ENCODE data around the gene TMEM40.

TMEM40 gene

DNA sequence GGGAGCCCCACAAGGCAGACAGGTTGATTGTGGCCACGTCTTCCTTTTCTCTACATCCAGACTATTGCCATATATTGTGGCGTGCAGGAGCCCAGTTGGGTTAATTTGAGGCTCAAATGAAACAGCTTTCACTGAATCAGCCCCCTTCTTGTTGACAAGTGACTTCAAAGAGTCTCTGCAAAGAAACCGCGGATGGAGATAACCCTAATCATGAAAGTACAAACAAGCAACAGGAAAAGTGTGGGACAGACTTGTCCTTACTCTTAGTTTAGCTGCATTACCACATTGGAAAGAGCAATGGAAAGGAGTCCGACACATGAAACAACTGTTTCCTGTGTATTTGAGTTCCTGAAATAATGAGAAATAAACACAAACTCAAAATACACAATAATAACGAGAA is 3.3 kb downstream of the TMEM40 start:
- no peak overlapping the region for H4K8ac ChIP-seq (ENCODE audit: low read depth, low read length)
- no peaks in the 10 kb centered on the region for H3K9me3 ChIP-seq (replicated peaks in 1 of 2; ENCODE audit: control insufficient read depth in 2 of 2, insufficient read depth in 1 of 2, low read depth in 1 of 2, low read length in 2 of 2)
- H2AFZ ChIP-seq (ENCODE audit: low read length), result no peak overlapping the region
- H2BK120ac ChIP-seq (ENCODE audit: low read depth, low read length), result no peak overlapping the region
- H3K23ac ChIP-seq (ENCODE audit: low read depth, low read length, poor library complexity), result no peak overlapping the region
- no peak overlapping the region for H2AK5ac ChIP-seq (ENCODE audit: low read depth, low read length)
- no peak overlapping the region for H3K14ac ChIP-seq (ENCODE audit: low read length)
- no peak overlapping the region for H3K18ac ChIP-seq (ENCODE audit: low read length)
- 100% methylated on average over 1 of the region's 6 CpGs; no CpG with 5 or more reads in 1 of the 2 donors for WGBS, 2 donors (ENCODE audit: extremely low coverage in 2 of 2, insufficient read length in 2 of 2, insufficient replicate concordance in 1 of 2)
- H3K4me3 ChIP-seq (ENCODE audit: low read length in 2 of 2), result no peak overlapping the region
- H3K36me3 ChIP-seq (replicated peaks in 1 of 2; ENCODE audit: control insufficient read depth in 2 of 2, insufficient read depth in 2 of 2, low read length in 2 of 2), result no peaks in the 10 kb centered on the region
- no peak overlapping the region for H3K4me2 ChIP-seq (ENCODE audit: insufficient read depth, low read length, poor library complexity, severe bottlenecking)
- H4K91ac ChIP-seq (ENCODE audit: low read depth, low read length, poor library complexity), result no peak overlapping the region
- H2BK5ac ChIP-seq (ENCODE audit: low read length), result no peak overlapping the region
- peaks cover 0 to 6% (median 0%) of the 10 kb centered on the region in 3 experiments for H3K27me3 ChIP-seq (ENCODE audit: control insufficient read depth in 3 of 3, insufficient read depth in 3 of 3, low read depth in 1 of 3, low read length in 3 of 3)
- no peaks in the 10 kb centered on the region for H3K79me1 ChIP-seq (ENCODE audit: low read depth, low read length)
- H2BK12ac ChIP-seq (ENCODE audit: low read length), result no peak overlapping the region
- H3K4ac ChIP-seq (ENCODE audit: low read length), result no peak overlapping the region
- H2BK15ac ChIP-seq (ENCODE audit: low read length), result no peak overlapping the region
- DNase-seq (ENCODE audit: low spot score), result no peak
- H3K27ac ChIP-seq (replicated peaks; ENCODE audit: low read length), result no peak overlapping the region
- no peaks in the 10 kb centered on the region for H3K4me1 ChIP-seq (ENCODE audit: control insufficient read depth in 2 of 2, insufficient read depth in 1 of 2, low read depth in 1 of 2, low read length in 2 of 2)
- H3K9ac ChIP-seq (ENCODE audit: low read depth, low read length, poor library complexity), result no peak overlapping the region

DNA sequence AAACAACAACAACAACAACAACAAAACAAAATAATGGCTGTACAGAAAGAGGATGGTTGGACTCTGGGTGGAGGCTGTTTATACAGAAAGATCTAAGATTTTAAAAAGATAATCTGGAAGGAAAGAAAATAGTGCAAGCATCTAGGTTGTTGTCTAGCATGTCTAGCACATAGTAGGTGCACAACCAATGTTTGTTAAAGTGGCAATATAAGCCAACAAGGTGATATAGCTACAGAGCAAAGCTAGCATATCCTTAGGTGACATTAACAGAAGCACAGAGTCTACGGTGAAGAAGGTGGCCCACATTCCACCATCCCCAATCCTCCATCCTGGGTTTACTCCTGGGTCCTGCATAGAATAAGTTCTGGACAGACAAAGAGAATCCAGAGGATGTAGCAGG is 4.7 kb downstream of the TMEM40 start:
- H4K91ac ChIP-seq (ENCODE audit: low read depth, low read length, poor library complexity), result no peak overlapping the region
- H3K4ac ChIP-seq (ENCODE audit: low read length), result no peak overlapping the region
- H3K4me3 ChIP-seq (ENCODE audit: low read length in 2 of 2), result no peak overlapping the region
- H3K36me3 ChIP-seq (replicated peaks in 1 of 2; ENCODE audit: control insufficient read depth in 2 of 2, insufficient read depth in 2 of 2, low read length in 2 of 2), result no peaks in the 10 kb centered on the region
- no peak overlapping the region for H2AK5ac ChIP-seq (ENCODE audit: low read depth, low read length)
- no peak overlapping the region for H3K4me2 ChIP-seq (ENCODE audit: insufficient read depth, low read length, poor library complexity, severe bottlenecking)
- peaks cover 0 to 3% of the 10 kb centered on the region in 2 donors for H3K9me3 ChIP-seq (replicated peaks in 1 of 2; ENCODE audit: control insufficient read depth in 2 of 2, insufficient read depth in 1 of 2, low read depth in 1 of 2, low read length in 2 of 2)
- H3K4me1 ChIP-seq (ENCODE audit: control insufficient read depth in 2 of 2, insufficient read depth in 1 of 2, low read depth in 1 of 2, low read length in 2 of 2), result no peaks in the 10 kb centered on the region
- no peak overlapping the region for H4K8ac ChIP-seq (ENCODE audit: low read depth, low read length)
- H3K18ac ChIP-seq (ENCODE audit: low read length), result no peak overlapping the region
- H3K79me1 ChIP-seq (ENCODE audit: low read depth, low read length), result no peaks in the 10 kb centered on the region
- no peak overlapping the region for H2BK5ac ChIP-seq (ENCODE audit: low read length)
- no peak overlapping the region for H3K27ac ChIP-seq (replicated peaks; ENCODE audit: low read length)
- H3K27me3 ChIP-seq (ENCODE audit: control insufficient read depth in 3 of 3, insufficient read depth in 3 of 3, low read depth in 1 of 3, low read length in 3 of 3), result no peaks in the 10 kb centered on the region
- no peak overlapping the region for H3K23ac ChIP-seq (ENCODE audit: low read depth, low read length, poor library complexity)
- H2BK12ac ChIP-seq (ENCODE audit: low read length), result no peak overlapping the region
- no peak overlapping the region for H2BK15ac ChIP-seq (ENCODE audit: low read length)
- no peak overlapping the region for H3K9ac ChIP-seq (ENCODE audit: low read depth, low read length, poor library complexity)
- no CpG with 5 or more reads among the region's 1 CpG for WGBS, 2 donors (ENCODE audit: extremely low coverage in 2 of 2, insufficient read length in 2 of 2, insufficient replicate concordance in 1 of 2)
- DNase-seq (ENCODE audit: low spot score), result no peak
- H2BK120ac ChIP-seq (ENCODE audit: low read depth, low read length), result no peak overlapping the region
- no peak overlapping the region for H2AFZ ChIP-seq (ENCODE audit: low read length)
- no peak overlapping the region for H3K14ac ChIP-seq (ENCODE audit: low read length)

DNA sequence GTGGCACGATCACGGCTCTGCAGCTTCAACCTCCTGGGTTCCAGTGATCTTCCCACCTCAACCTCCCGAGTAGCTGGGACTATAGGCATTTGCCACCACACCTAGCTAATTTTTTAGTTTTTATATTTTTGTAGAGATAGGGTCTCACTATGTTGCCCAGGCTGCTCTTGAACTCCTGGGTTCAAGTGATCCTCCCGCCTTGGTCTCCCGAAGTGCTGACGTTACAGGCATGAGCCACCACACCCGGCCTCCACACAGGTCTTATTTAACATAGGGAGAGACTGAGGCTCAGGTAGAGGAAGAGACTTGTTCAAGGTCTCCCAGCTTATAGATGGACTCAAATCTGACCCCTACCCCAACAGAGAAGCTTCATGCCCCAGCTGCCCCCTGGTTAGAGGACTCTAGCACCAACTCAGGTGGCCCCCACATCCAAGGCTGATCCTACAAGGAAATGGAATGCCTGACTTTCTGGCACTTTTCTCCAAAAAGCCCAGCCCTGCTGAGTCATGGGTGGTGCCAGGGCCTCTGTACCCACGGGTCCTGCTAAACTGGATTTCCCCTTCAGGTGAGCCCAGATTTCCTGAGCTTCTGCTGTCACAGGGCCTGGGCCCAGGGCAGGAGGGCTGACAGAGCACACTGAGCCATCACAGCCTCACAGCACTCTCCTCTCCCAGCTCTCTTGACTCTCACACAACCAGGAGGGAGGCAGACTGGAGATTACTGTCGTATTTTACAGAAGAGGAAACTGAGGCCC is 5.6 kb downstream of the TMEM40 start:
- H4K91ac ChIP-seq (ENCODE audit: low read depth, low read length, poor library complexity), result no peak overlapping the region
- H3K27ac ChIP-seq (replicated peaks; ENCODE audit: low read length), result no peak overlapping the region
- H2BK120ac ChIP-seq (ENCODE audit: low read depth, low read length), result no peak overlapping the region
- H3K23ac ChIP-seq (ENCODE audit: low read depth, low read length, poor library complexity), result no peak overlapping the region
- peaks cover 0 to 3% of the 10 kb centered on the region in 2 donors for H3K9me3 ChIP-seq (replicated peaks in 1 of 2; ENCODE audit: control insufficient read depth in 2 of 2, insufficient read depth in 1 of 2, low read depth in 1 of 2, low read length in 2 of 2)
- no peaks in the 10 kb centered on the region for H3K4me1 ChIP-seq (ENCODE audit: control insufficient read depth in 2 of 2, insufficient read depth in 1 of 2, low read depth in 1 of 2, low read length in 2 of 2)
- H3K27me3 ChIP-seq (ENCODE audit: control insufficient read depth in 3 of 3, insufficient read depth in 3 of 3, low read depth in 1 of 3, low read length in 3 of 3), result no peaks in the 10 kb centered on the region
- no peak overlapping the region for H2AFZ ChIP-seq (ENCODE audit: low read length)
- H3K18ac ChIP-seq (ENCODE audit: low read length), result no peak overlapping the region
- H3K14ac ChIP-seq (ENCODE audit: low read length), result no peak overlapping the region
- H2BK5ac ChIP-seq (ENCODE audit: low read length), result no peak overlapping the region
- no peak overlapping the region for H3K9ac ChIP-seq (ENCODE audit: low read depth, low read length, poor library complexity)
- DNase-seq (ENCODE audit: low spot score), result no peak
- H4K8ac ChIP-seq (ENCODE audit: low read depth, low read length), result no peak overlapping the region
- no CpG with 5 or more reads among the region's 9 CpGs for WGBS, 2 donors (ENCODE audit: extremely low coverage in 2 of 2, insufficient read length in 2 of 2, insufficient replicate concordance in 1 of 2)
- no peak overlapping the region for H2BK12ac ChIP-seq (ENCODE audit: low read length)
- no peaks in the 10 kb centered on the region for H3K36me3 ChIP-seq (replicated peaks in 1 of 2; ENCODE audit: control insufficient read depth in 2 of 2, insufficient read depth in 2 of 2, low read length in 2 of 2)
- no peak overlapping the region for H2BK15ac ChIP-seq (ENCODE audit: low read length)
- no peak overlapping the region for H3K4me2 ChIP-seq (ENCODE audit: insufficient read depth, low read length, poor library complexity, severe bottlenecking)
- no peak overlapping the region for H3K4ac ChIP-seq (ENCODE audit: low read length)
- no peak overlapping the region for H3K4me3 ChIP-seq (ENCODE audit: low read length in 2 of 2)
- H2AK5ac ChIP-seq (ENCODE audit: low read depth, low read length), result no peak overlapping the region
- H3K79me1 ChIP-seq (ENCODE audit: low read depth, low read length), result no peaks in the 10 kb centered on the region

DNA sequence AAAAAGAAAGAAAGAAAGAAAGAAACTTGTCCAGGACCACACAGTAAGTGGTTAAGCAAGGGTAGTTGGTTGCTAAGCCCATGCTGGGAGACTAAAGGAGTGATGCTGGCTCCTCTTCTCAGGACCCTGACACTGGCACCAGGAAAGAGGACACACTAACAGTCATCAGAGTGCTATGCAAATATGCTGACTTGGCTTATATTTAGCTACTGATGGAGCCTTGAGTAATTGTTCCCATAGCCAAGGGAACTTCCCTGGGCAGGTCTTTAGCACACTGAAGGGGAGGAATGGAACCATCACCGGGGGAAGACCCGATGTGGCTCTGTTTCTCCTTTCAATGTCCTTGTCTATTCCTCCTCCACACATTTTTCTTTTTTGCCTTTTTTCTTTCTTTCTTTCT is 6.2 kb downstream of the TMEM40 start:
- H3K4me2 ChIP-seq (ENCODE audit: insufficient read depth, low read length, poor library complexity, severe bottlenecking), result no peak overlapping the region
- no peak overlapping the region for H4K8ac ChIP-seq (ENCODE audit: low read depth, low read length)
- WGBS, 2 donors (ENCODE audit: extremely low coverage in 2 of 2, insufficient read length in 2 of 2, insufficient replicate concordance in 1 of 2), result no CpG with 5 or more reads among the region's 2 CpGs

More for the DNA sequence above, 6.2 kb downstream of the TMEM40 start:
- H3K4me1 ChIP-seq (ENCODE audit: control insufficient read depth in 2 of 2, insufficient read depth in 1 of 2, low read depth in 1 of 2, low read length in 2 of 2), result no peaks in the 10 kb centered on the region
- no peak overlapping the region for H3K27ac ChIP-seq (replicated peaks; ENCODE audit: low read length)
- DNase-seq (ENCODE audit: low spot score), result no peak
- no peaks in the 10 kb centered on the region for H3K36me3 ChIP-seq (replicated peaks in 1 of 2; ENCODE audit: control insufficient read depth in 2 of 2, insufficient read depth in 2 of 2, low read length in 2 of 2)
- H2BK5ac ChIP-seq (ENCODE audit: low read length), result no peak overlapping the region
- no peak overlapping the region for H3K4ac ChIP-seq (ENCODE audit: low read length)
- no peak overlapping the region for H2BK15ac ChIP-seq (ENCODE audit: low read length)
- no peak overlapping the region for H3K14ac ChIP-seq (ENCODE audit: low read length)
- H3K4me3 ChIP-seq (ENCODE audit: low read length in 2 of 2), result no peak overlapping the region
- no peak overlapping the region for H2BK120ac ChIP-seq (ENCODE audit: low read depth, low read length)
- no peak overlapping the region for H2AFZ ChIP-seq (ENCODE audit: low read length)
- peaks cover 0 to 3% of the 10 kb centered on the region in 2 donors for H3K9me3 ChIP-seq (replicated peaks in 1 of 2; ENCODE audit: control insufficient read depth in 2 of 2, insufficient read depth in 1 of 2, low read depth in 1 of 2, low read length in 2 of 2)
- H3K27me3 ChIP-seq (ENCODE audit: control insufficient read depth in 3 of 3, insufficient read depth in 3 of 3, low read depth in 1 of 3, low read length in 3 of 3), result peaks cover 0 to 5% (median 0%) of the 10 kb centered on the region in 3 experiments
- H3K9ac ChIP-seq (ENCODE audit: low read depth, low read length, poor library complexity), result no peak overlapping the region
- H3K79me1 ChIP-seq (ENCODE audit: low read depth, low read length), result no peaks in the 10 kb centered on the region
- H4K91ac ChIP-seq (ENCODE audit: low read depth, low read length, poor library complexity), result no peak overlapping the region
- H2AK5ac ChIP-seq (ENCODE audit: low read depth, low read length), result no peak overlapping the region
- H2BK12ac ChIP-seq (ENCODE audit: low read length), result no peak overlapping the region
- no peak overlapping the region for H3K23ac ChIP-seq (ENCODE audit: low read depth, low read length, poor library complexity)
- no peak overlapping the region for H3K18ac ChIP-seq (ENCODE audit: low read length)
